HFFc6 (cell line): Measurements from ENCODE around the gene RRP1. TPM values are rescaled to one million over a fixed set of nuclear protein-coding genes. Genes with fewer than 3 reads are reported as not detected.

Source experiments
- DNase-seq: peaks from one replicate; pipeline ENCODE4 v3.0.0-alpha.2; 2018
- H3K27ac Mint-ChIP-seq: 2 replicates; pipeline ENCODE4 v1.8.0; 2020; ENCODE audit warnings: mild to moderate bottlenecking, mixed read lengths
- H3K27me3 Mint-ChIP-seq: 2 replicates; pipeline ENCODE4 v1.8.0; 2021; ENCODE audit warnings: mild to moderate bottlenecking, moderate library complexity, mixed read lengths; ENCODE audit not compliant: insufficient read depth
- H3K36me3 Mint-ChIP-seq: 2 replicates; pipeline ENCODE4 v1.8.0; 2021; ENCODE audit warnings: low read depth, mixed read lengths
- H3K4me1 Mint-ChIP-seq: 2 replicates; pipeline ENCODE4 v1.8.0; 2020; ENCODE audit warnings: low read depth, mixed read lengths
- H3K4me3 Mint-ChIP-seq: 2 replicates; pipeline ENCODE4 v1.8.0; 2020; ENCODE audit warnings: mild to moderate bottlenecking, moderate library complexity, mixed read lengths
- H3K9me3 Mint-ChIP-seq: 2 replicates; pipeline ENCODE4 v1.8.0; 2020; ENCODE audit warnings: mild to moderate bottlenecking, mixed read lengths
- CTCF ChIP-seq: fragments of 200-600 bp; sonication (generic); IDR thresholded peaks from 2 replicates; pipeline ENCODE4 v1.5.0; 2021; ENCODE audit warnings: antibody characterized with exemption, mild to moderate bottlenecking
- total RNA-seq, 6 experiments: library from RNA; stranded (reverse); fragmentation: NEBNext Ultra II Directional; extraction: Animal tissue kit (Norgen Biotek cat#: 25700); gene quantifications; 2 replicates in 1 of 6; 3 replicates in 5 of 6; pipeline ENCODE4 v1.2.3, GENCODE V29; 2021

Gene RRP1
- total RNA-seq, 6 experiments from 2014 or later, result 19.9 to 24.8 (median 23.0) TPM

GRCh38 chr21:43810505-43811261, 21.3 kb downstream of the RRP1 start:
- H3K4me1 Mint-ChIP-seq, result peaks cover 6% of the 10 kb centered on the region
- no peak overlapping the region for H3K4me3 Mint-ChIP-seq
- peak; percentile 41 for DNase-seq

GRCh38 chr21:43811262-43812105, 22.1 kb downstream of the RRP1 start:
- Mint-ChIP-seq H3K4me3 (no peak overlapping the region), H3K36me3 (no peaks in the 10 kb centered on the region)

More at GRCh38 chr21:43810505-43811261, 21.3 kb downstream of the RRP1 start:
- TF ChIP-seq CTCF, result peak; percentile 93
- Mint-ChIP-seq H3K27me3 (no peaks in the 10 kb centered on the region; the same call in none of the 2 replicates), H3K27ac (no peak overlapping the region), H3K9me3 (no peaks in the 10 kb centered on the region), H3K36me3 (no peaks in the 10 kb centered on the region)

DNA sequence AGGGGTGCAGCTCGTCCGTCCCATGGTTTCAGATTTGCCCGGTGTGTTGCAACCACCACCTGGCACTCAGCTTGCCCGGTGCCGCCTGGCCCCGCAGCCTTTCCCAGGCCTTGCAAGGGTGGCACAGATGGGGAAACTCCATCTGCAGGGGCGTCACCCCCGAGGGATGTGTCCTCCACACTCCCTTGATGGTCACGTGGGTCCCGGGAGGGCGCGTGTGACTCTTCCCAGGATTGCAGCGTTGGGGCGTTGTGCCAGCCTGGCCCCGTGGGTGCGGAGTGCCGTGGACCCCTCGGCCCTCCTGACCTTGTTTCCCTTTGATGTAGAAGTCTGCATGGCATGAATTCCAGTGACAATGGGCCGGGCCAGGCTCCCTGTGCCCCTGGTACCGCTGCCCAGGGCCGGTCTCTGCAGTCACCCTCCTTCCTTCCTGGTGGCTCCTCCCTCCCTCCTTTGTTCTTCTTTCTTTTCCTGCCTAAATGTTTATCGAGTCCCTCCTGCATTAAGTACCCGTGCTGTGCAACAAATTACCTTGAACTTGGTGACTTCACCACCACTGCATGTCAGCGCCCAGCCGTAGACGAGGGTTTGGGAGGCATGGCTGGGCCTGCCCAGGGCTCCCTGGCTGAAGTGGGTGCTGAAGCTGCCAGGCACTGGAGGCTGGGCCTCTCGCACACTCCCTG, 22.9 kb downstream of the RRP1 start:
- no peak overlapping the region for H3K4me3 Mint-ChIP-seq
- H3K9me3 Mint-ChIP-seq, result no peaks in the 10 kb centered on the region
- H3K4me1 Mint-ChIP-seq, result peaks cover 6% of the 10 kb centered on the region
- no peak for DNase-seq
- no peaks in the 10 kb centered on the region for H3K36me3 Mint-ChIP-seq
- H3K27me3 Mint-ChIP-seq, result no peaks in the 10 kb centered on the region; the same call in none of the 2 replicates
- TF ChIP-seq CTCF, result no peak
- no peak overlapping the region for H3K27ac Mint-ChIP-seq

More at GRCh38 chr21:43811262-43812105, 22.1 kb downstream of the RRP1 start:
- TF ChIP-seq CTCF, result no peak
- H3K4me1 Mint-ChIP-seq, result peaks cover 6% of the 10 kb centered on the region
- no peaks in the 10 kb centered on the region; the same call in none of the 2 replicates for H3K27me3 Mint-ChIP-seq
- no peak overlapping the region for H3K27ac Mint-ChIP-seq
- DNase-seq, result no peak
- no peaks in the 10 kb centered on the region for H3K9me3 Mint-ChIP-seq

DNA sequence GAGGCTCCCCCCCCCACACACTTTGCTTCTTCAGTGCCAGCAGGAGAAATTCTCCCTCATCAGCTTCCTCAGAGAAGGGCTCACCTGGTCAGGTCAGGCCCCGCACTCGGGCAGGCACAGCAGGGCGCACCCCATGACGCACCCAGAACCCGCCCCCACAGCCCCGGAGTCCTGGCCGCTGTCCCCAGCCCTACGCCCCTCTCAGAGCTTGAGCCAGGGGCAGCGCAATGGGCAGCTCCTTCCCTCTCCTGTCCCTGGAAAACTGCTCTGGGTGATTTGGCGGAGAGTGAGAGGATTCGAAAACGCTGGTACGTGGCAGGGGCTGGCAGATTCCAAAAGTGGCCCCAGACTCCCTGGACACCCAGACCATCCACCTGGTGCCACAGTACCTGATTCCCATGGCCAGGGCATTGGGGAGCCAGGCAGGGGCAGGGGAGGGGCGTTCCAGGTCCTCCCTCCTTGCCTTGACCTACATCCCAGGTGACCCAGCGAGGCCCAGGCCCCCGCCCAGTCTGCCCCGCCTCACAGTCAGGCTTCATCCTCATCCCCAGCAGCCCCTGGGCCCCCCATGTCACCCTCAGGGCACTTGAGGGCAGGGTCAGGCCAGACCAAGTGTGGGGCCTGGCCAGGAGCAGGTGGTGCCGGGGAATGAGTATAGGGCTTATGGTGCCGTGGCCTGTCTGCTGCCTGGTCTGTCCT, 23.7 kb downstream of the RRP1 start:
- Mint-ChIP-seq H3K27me3 (no peaks in the 10 kb centered on the region; the same call in none of the 2 replicates), H3K36me3 (no peaks in the 10 kb centered on the region), H3K4me1 (peaks cover 6% of the 10 kb centered on the region), H3K27ac (no peak overlapping the region), H3K4me3 (no peak overlapping the region), H3K9me3 (no peaks in the 10 kb centered on the region)
- no peak for DNase-seq
- TF ChIP-seq CTCF, result no peak

GRCh38 chr21:43813656-43813980, 24.2 kb downstream of the RRP1 start:
- H3K4me1 Mint-ChIP-seq, result peaks cover 6% of the 10 kb centered on the region
- H3K9me3 Mint-ChIP-seq, result peaks cover 5% of the 10 kb centered on the region
- H3K27ac Mint-ChIP-seq, result no peak overlapping the region
- peaks cover 2% of the 10 kb centered on the region for H3K36me3 Mint-ChIP-seq
- no peak for TF ChIP-seq CTCF
- peaks cover 2% of the 10 kb centered on the region; the same call in 1 of the 2 replicates for H3K27me3 Mint-ChIP-seq
- DNase-seq, result no peak
- H3K4me3 Mint-ChIP-seq, result no peak overlapping the region
